Stimulated activated naive CD4-positive, alpha-beta T cell (primary cell): ENCODE results near the gene NAPA.

Experiments
- DNase-seq, 6 experiments: peaks; one replicate each; lab custom pipeline; 2025; lab: John Stamatoyannopoulos, UW

Gene NAPA

DNA sequence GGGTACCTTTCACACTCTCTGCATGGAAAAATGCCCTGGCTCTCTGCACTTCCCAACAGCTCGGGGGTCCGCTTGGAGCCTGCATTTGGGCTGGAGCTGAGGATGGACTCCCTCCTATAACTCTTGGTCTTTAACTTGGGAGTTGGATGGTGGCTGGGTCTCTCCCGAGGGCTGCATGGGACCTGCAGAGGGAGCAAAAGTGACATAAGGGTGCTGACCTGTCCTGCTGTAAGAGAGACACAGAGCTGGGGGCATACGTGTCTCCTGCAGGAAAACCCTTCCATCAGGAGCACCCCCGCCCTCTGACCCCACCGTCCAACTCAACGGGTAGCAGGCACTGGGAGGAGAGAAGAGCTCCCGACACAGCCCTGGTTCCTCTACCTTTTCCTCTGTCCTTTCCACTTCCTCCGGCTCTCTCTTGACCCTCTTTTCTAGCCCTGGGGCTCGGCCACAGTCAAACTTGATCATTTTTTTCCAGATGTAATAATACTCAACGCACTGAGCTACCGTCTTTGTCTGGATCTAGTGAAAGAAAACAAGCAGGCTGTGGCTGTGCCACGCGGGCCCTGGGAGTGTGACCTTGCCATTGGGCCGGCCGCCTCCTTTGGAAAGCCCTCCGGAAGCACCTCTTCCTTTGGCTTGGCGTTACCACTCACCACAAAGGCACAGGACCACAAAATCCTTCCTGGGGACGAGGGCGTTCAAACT is 6.8 kb upstream of the NAPA start:
- DNase-seq = no peak

DNA sequence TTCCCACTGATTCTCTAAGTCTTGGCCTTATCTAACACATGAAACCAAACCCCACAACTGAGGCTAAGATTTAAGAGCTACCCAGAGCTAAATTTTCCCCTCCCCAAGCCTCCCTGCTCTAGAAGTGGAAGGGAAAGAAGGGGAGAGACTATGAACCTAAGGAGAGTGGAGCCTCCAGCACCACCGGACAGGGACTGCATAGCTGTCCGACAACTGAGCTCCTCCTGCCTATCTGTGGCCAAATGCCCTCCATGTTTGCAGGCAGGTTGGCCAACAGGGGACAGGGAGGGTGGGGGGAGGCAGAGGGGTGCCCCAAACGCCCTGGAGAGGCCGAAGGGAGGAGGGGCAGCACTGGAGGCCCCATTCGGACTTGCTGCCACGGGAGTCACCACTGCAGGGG is 6.0 kb upstream of the NAPA start:
- no peak for DNase-seq

DNA sequence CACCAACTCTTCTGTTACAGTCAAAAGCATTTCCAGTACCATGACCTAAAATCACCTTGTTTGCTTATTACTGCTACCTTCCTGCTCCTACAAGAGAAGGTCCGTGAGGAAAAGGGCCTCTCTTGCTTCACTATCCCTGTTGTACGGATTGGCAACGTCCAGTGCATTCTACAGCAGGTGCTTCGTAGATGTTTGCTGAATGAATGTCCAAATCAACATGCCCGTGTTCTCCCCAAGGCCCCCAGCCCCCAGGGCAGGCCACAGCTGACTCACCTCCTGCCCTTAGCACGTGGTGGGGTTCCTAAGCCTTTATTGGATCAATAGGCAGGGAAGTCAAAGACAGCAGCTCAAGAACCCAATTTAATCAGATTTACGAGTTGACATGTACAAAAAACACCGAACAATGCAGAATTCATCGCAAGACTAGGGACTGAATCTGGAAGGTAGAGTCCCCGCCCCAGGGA is 5.5 kb upstream of the NAPA start:
- no peak for DNase-seq

DNA sequence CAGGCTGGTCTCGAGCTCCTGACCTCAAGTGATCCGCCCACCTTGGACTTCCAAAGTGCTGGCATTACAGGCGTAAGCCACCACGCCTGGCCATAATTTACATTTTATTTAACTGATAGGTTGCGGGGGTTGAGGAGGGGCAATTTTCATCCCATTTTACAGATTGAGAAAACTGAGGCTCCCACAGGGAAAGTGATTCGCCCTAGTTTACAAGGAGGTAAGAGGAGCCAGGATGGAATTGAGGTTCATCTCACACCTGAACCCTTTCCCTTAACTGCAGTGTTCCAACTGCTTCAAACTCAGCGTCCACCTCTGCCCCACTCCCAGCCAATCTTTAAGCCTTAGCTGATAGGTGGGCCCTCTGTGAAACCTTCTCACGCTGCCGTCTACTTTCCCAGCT is 4.0 kb upstream of the NAPA start:
- DNase-seq = no peak

DNA sequence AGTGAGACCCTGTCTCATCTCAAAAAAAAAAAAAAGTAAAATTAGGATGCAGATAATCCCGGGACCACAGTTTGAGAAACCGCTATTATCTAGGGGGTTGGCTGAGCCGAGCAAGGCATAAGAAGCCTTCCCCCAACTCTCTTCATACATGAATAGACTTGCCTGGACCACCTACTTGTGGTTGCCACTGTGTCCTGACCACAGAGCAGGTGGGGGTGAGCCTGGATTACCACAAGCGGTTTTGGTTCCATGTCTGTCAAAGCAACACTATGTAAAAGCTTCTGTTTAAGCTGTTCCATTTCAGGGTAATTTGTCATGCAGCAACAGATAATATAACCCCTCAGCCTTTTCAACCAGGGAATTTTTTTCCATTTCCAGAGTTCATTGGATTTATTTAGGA is 3.3 kb upstream of the NAPA start:
- peak in 4 of 6 experiments; percentile 11 to 23 (median 12) for DNase-seq

DNA sequence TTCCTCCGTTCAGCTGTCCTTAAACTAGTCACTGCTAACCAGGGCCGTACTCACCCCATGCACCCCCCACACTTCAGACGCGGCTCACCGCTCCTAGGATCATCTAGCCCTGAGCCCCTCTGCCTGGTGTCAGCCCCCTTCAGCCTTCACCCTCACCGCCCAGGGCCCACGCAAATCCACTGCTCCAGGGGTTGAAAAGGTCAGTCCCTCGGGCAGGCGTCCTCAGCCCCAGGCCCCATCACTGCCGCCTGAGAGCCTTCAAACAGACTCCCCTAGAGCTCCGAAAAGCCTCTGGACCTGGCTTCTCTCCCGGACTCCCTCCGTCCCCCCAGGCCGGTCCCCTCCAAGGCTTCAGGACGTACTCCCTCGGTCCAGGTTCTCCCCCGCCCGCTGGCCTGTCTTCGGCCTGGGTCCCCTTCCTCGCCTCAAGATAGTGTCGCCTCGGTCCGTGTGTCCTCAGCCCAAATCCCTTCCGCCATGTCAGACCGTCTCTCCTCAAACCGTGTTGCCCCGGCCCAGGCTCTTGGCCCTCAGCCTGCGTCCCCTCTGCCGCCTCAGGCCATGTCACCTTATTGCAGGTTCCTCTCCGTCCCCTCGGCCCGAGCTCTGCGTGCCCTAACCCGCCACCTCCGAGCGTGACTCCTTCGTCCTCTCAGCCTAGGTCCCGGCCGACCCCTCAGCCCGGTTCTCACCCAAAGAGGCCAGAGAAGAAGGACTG is 553 bp downstream of the NAPA start:
- no peak for DNase-seq

DNA sequence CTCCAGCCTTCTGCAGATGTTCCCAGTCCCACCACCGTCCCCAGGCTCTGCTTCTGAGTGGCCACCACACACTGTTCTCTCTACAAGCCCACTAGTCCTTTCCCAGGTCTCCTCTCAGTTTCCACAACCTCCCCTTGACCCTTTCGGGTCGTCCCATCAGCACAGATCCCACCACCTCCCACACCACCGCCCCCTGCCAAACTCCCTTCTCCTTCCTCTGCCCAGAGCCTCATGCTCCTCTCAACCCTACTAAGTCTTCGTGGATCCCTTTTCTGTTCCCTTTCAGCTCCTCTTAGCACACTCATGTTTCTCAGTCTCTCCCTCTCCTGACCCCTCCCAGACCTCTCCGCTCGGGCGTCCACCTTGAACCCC is 1.9 kb downstream of the NAPA start:
- no peak for DNase-seq

DNA sequence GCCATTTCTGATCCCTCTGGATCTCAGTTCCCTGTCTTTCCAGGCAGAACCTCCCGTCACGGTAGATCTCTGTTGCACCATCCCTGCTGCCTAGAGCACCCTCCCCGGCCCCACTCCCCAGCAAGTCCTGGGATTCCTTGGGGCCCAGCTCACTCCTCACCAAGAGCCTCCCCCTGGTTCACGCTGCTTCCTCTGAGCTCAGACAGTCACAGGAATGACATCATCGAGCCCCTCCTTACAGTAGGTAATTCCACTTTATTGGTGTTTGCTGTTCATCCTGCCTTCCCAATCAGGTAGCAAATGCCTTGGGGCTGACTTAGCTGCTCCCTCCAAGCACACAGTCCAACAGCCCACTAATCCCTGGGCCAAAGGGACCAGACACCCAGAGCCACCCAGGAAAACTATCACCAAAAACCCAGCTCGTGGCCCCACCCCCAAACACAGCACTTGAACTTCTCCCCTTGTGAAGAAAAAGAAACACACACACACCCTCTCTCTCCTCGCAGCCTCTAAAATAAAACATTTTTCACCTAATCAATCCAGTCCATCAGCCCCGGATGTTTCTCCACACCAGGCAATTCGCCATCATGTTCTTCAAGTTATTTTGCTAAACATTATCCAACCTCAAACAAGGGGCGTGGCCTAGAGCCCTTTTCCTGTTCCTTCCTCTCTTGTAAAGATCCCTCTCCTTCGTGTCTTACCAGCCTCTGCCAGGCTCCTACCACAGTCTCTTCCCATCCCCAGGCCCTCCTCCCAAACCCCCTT is 2.5 kb downstream of the NAPA start:
- DNase-seq = peak in 1 of 6 experiments; percentile 7

DNA sequence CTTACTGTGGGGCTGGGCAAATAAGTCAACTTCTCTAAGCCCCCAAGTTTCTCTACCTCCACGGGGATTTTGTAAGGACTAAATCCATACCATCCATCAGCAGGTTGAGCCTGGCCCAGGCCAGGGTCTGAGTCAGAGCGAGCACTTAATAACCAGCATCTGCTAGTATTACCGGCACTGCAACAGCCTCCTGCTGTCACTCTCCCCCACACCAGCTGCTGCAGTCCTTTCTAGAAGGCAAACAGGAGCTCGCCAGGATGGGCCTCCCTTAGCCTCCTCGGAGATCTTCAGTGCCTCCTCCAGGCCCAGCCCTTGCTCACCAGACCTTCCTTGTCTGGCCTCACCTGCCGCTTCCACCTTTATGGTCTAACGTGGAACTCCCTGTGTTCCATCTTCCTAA is 3.2 kb downstream of the NAPA start:
- no peak for DNase-seq

DNA sequence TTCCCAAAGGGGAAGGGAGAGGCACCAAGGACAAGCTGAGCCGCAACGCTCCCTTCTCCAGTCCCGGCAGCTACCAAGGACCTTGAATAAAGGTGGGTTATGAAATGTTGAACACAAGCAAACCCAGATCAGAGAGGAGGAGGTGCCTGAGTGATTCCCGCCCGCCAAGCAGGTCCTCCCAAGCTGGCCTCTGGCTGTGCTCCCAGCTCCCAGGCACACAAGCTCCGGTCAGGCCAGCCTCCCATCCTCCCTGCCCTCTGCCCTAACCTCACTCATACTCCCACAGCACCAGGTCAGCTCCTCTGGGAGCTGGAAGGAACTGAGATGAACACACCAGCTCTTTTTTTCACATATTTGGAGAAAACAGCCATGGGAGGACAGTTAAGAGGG is 3.7 kb downstream of the NAPA start:
- no peak for DNase-seq

DNA sequence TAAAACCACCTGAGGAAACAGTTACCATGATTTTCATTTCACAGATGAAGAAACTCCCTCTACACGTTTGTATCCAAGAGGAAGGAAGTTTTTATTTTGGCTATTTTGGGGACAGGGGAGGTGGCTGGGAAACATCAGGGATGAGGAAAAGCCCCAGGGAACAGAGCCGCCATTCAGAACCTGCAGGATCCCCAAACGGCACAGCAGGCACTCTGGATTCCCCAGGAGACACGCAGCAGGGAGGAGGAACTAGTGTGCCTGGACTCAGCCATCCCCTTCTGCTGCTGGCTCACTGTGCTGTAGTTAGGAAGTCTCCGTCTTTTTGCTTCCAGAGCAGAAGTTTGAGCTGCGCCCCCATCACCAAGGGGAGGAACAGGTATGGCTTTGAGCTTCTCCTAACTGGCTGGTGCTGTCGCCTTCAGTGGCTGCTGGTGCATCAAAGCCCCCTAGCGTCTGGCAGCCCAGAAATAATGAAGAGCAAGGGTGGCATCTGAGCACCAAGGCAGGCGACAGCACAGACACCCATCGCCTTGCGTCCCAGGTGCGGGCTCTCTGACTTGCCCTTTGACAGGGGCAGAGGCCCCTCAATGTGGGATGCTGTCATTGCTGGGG is 4.2 kb downstream of the NAPA start:
- DNase-seq = no peak

DNA sequence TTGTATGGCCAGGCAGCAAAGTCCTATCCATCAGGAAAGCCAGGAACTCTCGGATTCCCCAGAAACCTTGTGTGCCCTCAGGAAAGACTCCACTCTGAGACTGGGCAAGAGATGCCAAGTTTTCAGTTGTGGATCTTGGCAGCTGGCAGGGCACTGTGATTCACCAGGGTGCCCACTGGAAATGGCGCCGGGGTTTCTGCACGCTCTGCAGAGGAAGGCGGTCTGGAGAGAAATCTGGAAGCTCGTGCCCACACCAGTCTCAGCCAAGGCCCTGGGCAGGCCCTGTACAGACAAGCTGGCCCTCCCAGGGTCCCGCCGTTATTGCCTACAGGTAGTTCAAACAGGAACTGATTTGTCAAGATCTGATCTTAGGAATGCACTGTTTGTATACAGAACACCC is 4.9 kb downstream of the NAPA start:
- DNase-seq = no peak

DNA sequence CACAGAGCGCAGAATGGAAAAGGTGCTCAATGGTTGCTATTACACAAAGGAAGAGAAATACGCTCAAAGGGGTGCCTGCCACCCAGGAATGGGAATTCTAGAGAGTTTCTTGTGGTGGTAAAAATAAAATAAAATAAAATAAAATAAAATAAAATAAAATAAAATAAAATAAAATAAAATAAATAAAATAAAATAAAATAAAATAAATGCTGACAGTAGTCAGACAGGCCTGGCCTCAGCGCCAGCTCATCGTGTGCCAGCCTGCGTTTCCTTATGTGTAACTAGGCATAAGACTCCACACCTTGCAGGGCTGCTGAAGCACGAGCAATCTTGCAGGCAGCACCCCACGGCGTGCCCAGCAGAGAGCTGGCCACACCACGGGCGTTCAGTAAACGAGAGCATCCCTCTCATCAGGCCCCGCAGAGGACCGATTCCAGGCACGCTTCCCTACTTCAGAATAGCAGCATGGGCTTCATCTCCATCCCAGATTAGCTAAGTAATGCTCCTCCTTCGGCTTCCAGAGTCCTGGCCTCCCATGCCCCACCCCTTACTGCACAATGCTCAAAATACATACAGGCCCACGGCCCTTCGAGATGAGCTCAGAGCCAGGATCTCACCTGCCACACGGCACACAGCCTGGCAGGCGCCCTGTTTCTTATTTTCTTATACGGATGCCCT is 5.6 kb downstream of the NAPA start:
- DNase-seq = no peak

DNA sequence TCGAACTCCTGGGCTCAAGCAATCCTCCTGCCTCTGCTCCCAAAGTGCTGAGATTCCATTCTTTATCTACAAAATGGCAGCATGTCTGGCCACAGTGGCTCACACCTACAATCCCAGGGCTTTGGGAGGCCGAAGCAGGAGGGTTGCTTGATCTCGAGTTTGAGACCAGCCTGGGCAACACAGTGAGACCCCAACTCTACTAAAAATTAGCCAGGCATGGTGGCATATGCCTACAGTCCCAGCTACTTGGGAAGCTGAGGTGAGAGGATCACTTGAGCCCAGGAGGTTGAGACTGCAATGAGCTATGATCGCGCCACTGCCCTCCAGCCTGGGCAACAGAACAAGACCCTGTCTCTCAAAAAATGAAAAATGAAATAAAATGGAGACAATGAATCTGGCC is 6.1 kb downstream of the NAPA start:
- DNase-seq = no peak

DNA sequence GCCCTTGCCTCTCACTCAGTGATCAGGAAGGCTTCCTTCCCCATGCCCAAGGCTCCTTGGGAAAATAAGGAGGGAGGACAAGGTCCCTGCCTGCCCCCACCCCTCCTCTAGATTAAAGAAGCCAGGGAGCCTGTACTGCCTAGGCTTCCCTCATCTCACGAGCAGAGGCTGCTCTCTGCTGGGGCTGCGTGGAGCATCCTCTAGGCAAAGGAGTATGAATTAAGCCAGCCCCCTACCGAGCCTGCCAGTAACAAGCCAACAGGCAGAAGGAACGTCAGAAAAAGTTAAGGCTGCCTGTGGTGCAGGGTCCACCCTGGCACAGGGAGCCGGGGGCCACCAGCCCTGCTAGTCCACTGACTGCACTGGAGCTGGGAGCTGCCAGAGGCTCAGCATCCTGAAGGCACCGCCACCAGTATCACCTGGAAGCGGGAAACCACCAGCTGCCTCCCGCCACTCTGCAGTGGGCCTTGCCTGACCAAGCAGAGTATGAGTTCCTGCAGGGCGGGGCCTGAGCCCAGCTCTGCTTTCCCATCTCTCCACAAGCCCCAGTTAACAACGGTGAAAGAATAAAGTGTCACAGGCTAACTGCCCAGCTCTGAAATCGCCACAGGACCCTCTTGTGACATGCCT is 6.8 kb downstream of the NAPA start:
- DNase-seq = no peak

DNA sequence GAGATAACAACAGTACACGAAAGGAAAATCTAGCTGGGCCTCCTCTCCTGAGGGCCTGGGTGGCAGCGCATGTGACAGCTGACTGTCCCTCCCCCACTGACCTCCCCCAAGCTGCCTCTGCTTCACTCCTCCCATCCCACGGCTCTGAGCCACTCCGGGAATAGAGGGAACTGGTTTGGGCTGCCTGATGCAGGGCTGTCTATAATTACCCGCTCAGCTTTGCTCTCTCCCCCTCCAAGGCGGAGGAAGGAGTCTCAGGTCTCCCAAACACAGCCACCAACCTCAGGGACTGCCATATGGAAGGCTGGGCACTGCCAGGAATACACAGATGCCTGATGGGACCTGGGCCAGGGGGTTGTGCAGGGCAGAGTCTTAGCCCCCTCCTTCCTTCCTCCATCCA is 7.9 kb downstream of the NAPA start:
- DNase-seq = no peak

DNA sequence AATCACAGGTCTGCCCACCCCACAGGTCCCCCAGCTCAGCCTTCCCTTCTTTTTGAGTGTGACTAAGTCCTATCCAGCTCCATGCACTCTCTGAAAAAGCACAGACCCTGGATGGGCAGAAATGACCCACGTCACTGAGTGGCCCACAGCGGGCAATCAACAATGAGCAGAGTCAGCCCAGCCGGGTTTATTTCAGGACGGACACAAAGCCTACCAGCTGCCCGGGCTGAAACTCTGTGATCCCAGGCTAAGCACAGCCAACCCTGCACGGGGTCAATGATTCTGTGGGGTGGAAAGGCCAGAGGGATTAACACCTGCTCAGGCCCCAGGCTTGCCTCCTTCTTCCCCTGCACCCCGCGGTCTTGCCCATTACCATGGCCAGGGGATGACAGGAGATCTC is 8.4 kb downstream of the NAPA start:
- no peak for DNase-seq

DNA sequence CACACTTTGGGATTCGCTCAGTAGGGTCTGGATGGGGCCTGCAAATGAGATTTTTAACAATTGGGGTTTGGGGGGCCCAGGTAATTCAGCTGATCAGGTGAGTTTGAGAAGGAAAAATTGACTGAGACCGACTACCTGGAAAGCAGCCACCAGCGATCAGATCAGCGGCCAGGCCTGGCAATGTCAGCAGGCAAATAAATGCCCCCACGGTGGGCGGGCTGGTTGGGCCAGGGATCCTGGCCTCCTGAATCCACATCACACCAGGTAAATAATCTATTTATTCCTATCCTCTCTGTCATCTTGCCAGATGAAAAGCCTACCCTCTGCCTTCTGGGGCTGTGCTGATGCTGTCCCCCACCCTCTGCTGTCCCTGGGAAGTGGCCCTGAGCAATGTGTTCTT is 9.4 kb downstream of the NAPA start:
- no peak for DNase-seq

DNA sequence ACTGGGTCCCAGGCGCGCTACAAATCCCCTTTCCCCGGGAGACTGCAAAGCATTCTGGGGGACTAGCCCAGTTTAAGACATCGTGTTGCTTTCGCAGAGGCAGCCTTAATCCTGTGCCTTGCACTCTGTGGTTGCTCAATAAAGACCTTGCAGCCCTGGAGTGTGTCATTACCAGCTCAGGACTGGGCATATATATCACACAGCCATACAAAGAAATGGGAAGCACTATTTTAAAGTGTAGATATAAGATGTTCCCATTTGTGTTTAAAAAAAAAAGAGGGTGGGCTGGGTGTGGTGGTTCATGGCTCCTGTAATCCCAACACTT is 11.1 kb downstream of the NAPA start:
- DNase-seq = no peak

DNA sequence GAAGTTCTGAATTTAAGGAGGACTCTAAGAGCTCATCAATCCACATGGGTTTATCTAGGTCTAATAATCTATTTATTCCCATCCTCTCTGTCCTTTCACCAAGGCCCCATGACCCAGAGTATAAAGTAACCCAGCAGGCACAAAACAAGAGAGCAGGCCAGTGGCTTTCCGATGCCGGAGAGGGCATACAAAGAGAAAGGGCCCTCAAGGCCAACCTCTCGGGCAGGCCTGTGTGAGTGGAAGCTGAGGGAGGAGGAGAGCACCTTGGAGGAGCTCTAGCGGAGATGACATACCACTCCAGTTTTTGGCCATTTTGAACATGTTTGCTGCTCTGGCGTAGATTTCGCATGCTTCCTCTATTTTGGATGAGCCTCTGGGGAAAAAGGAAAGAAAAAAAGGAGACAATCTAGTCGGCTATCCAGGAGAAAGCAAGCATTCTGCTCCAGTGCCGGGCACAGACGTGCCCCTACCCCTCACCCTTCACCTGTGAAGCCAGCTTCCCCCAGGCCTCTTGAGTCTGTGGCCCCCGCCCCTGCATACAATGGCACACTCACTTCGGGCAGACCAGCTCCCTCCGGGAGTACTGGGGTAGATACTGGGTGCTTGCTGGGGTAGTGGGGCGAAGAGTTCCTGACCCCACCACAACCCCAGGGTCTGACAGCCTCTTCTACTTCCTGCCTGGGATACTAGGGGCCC is 11.6 kb downstream of the NAPA start:
- DNase-seq = no peak
